GM12873 (cell line): ENCODE measurements around the gene GINS2.
A peak's percentile ranks its signal among the peaks of the same experiment; 100 is the strongest.

Source experiments
- CTCF ChIP-seq: IDR thresholded peaks from 2 replicates; pipeline ENCODE4 v1.5.1; 2012; ENCODE audit warnings: low read depth, mild to moderate bottlenecking, moderate library complexity, low read length, control low read depth; ENCODE audit not compliant: insufficient read depth; ENCODE audit errors: missing control alignments

Gene GINS2

GRCh38 chr16:85678821-85679220 lies 9.9 kb downstream of the GINS2 start:
- no peak for TF ChIP-seq CTCF

GRCh38 chr16:85678016-85678415 lies 10.7 kb downstream of the GINS2 start:
- no peak for TF ChIP-seq CTCF

DNA sequence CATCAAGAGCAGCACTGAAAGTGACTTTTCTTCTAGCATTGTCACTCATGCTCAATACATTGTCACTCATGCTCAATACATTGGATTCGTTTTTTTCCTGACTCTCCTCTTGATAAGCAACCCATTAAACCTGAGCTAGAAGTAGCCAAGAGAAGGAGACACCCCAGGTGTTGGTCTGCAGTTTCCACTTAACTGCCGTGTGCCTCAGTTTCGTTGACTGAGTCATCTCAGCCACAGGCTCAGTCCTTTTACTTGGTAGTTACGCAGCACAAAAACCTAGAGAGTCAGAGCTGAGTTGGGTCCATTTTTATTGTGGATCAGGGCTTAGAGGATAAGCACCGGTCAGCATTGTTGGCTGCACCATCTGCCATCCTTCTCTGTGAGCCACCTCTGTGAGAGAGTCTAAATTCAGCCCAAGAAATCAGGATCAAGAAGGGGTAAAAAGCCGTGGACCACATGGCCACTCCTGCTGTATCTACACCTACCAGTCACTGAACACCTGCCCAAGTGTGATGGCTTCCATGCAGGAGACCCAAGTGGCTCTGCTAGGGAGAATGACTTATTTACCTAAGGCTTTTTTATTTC lies 11.3 kb downstream of the GINS2 start:
- TF ChIP-seq CTCF, result no peak

- TF ChIP-seq CTCF, result no peak
Observed at GRCh38 chr16:85676466-85676865, 12.3 kb downstream of the GINS2 start.

DNA sequence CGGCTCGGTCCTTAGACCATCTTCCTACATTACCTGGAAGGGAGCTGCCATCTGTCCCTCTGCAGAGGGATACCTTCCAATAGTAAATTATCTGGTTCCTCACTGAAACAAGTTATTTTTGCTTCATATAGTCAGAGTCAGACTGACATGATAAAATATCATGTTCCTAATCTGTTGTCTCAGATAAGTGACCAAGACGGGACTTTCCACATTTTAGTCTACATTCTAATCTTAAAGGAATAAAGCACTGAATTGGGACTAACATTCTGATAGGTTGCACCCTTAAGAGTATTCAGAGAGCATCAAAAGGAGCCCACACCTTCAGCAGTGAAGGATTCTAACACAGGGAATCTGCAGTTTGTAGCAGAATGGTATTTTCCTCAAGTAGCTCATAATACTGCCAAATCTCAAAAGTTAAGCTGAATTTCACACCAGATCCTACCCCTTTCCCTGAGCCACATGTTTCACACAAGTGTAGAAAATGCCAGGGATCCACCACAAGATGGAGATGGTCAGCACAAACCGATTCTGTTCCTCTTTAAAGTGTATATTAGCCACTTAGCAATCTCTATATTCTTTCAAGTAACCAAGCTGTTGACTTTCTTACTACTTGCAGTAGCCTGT lies 13.4 kb downstream of the GINS2 start:
- TF ChIP-seq CTCF, result peak; percentile 41

DNA sequence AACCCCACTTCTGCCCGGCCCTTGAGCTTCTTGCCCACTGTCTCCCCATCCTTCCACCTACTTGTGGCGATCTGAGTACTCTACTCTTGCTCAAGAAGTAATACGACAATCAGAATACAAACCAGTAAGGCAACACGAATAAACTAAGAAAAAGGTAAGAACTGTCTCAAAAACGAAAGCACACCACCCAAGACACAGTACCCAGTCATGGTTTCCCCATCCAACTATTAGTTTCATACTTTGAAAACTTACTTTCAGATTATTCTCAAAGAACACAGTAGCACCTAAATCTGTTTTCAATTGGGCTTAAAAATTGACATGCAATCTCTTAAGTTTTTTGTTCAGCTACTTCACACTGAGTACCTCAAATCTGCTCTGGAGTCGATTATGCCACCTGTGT lies 13.9 kb downstream of the GINS2 start:
- no peak for TF ChIP-seq CTCF

- no peak for TF ChIP-seq CTCF
Observed at GRCh38 chr16:85674418-85674755, 14.4 kb downstream of the GINS2 start.
